PC-3 (cell line): Measurements from ENCODE around the gene C10orf62. TPM values are rescaled to one million over a fixed set of nuclear protein-coding genes. Genes with fewer than 3 reads are reported as not detected.

Source experiments
- ATAC-seq: fragments of 200-7000 bp; cut with Tn5 transposase; 2 replicates; pipeline ENCODE4 v1.9.1; 2020; ENCODE audit warnings: mild to moderate bottlenecking, moderate library complexity
- BruUV-seq: library from RNA; stranded (reverse); fragments of 400-500 nt; replicated peaks from 2 replicates; lab custom pipeline; 2021; lab: Mats Ljungman, UMichigan
- CTCF ChIA-PET: fragments of 300-600 bp; sonication (Branson Sonifier 250); formaldehyde crosslinking; loops from one replicate; lab custom pipeline; 2022; ENCODE audit warnings: antibody characterized with exemption; lab: Charles Lee
- POLR2A ChIA-PET: fragments of 300-600 bp; sonication (Branson Sonifier 250); formaldehyde crosslinking; loops from one replicate; lab custom pipeline; 2022; ENCODE audit warnings: antibody characterized with exemption; ENCODE audit not compliant: unreplicated experiment; lab: Charles Lee
- DNase-seq: peaks from one replicate; pipeline ENCODE4 v3.0.0-alpha.2; 2015
- H2AFZ ChIP-seq: fragments of 300-600 bp; sonication (generic); 2 replicates; pipeline ENCODE4 v1.6.0; 2016; ENCODE audit warnings: antibody characterized with exemption, low read length
- H3F3A ChIP-seq: fragments of 300-600 bp; sonication (generic); one replicate; pipeline ENCODE4 v1.6.0; 2017; ENCODE audit warnings: antibody characterized with exemption, low read length, control low read depth, mild to moderate bottlenecking; ENCODE audit not compliant: unreplicated experiment
- H3K27ac ChIP-seq: fragments of 300-600 bp; sonication (generic); 2 replicates; pipeline ENCODE4 v1.5.1; 2016; ENCODE audit warnings: mild to moderate bottlenecking, low read length
- H3K27me3 ChIP-seq: fragments of 300-600 bp; sonication (generic); 2 replicates; pipeline ENCODE4 v1.6.1; 2016; ENCODE audit warnings: low read length, mixed read lengths
- H3K36me3 ChIP-seq: fragments of 300-600 bp; sonication (generic); 2 replicates; pipeline ENCODE4 v1.6.1; 2016; ENCODE audit warnings: low read depth, mixed run types, low read length, mixed read lengths
- H3K4me1 ChIP-seq: fragments of 300-600 bp; sonication (generic); 2 replicates; pipeline ENCODE4 v1.5.1; 2016; ENCODE audit warnings: low read length; ENCODE audit not compliant: insufficient read depth
- H3K4me2 ChIP-seq: fragments of 300-600 bp; sonication (generic); 2 replicates; pipeline ENCODE4 v1.6.0; 2016; ENCODE audit warnings: low read length
- H3K4me3 ChIP-seq: fragments of 300-600 bp; sonication (generic); 2 replicates; pipeline ENCODE4 v1.5.1; 2016; ENCODE audit warnings: mild to moderate bottlenecking, low read length, mixed read lengths
- H3K79me2 ChIP-seq: fragments of 300-600 bp; sonication (generic); 2 replicates; pipeline ENCODE4 v1.6.1; 2017; ENCODE audit warnings: low read length, mixed read lengths
- H3K9ac ChIP-seq: fragments of 300-600 bp; sonication (generic); 2 replicates; pipeline ENCODE4 v1.6.0; 2016; ENCODE audit warnings: mild to moderate bottlenecking, low read length
- H3K9me2 ChIP-seq: fragments of 300-600 bp; sonication (generic); replicated peaks from 2 replicates; pipeline ENCODE4 v1.6.1; 2016; ENCODE audit warnings: mixed run types, low read length, mixed read lengths
- H3K9me3 ChIP-seq: fragments of 300-600 bp; sonication (generic); 2 replicates; pipeline ENCODE4 v1.6.1; 2016; ENCODE audit warnings: low read length, mixed read lengths
- H4K20me1 ChIP-seq: fragments of 300-600 bp; sonication (generic); 2 replicates; pipeline ENCODE4 v1.6.1; 2016; ENCODE audit warnings: low read length, mixed read lengths
- EZH2 ChIP-seq: fragments of 300-600 bp; sonication (generic); IDR thresholded peaks from one replicate; pipeline ENCODE4 v1.6.1; 2017; ENCODE audit warnings: antibody characterized with exemption, mild to moderate bottlenecking, low read length; ENCODE audit not compliant: unreplicated experiment
- EZH2phosphoT487 ChIP-seq: fragments of 300-600 bp; sonication (generic); IDR thresholded peaks from 2 replicates; pipeline ENCODE4 v1.6.1; 2018; ENCODE audit warnings: mild to moderate bottlenecking, antibody characterized with exemption, low read length, borderline replicate concordance
- intact Hi-C: fragments of 100-400 bp; cut with micrococcal nuclease; formaldehyde crosslinking; loops from 2 replicates; pipeline ENCODE4 v1.9.0; 2023
- total RNA-seq: library from RNA; depleted of rRNA; stranded (reverse); fragments of >200 nt; gene quantifications from 2 replicates; pipeline ENCODE4 v1.2.3, GENCODE V29; 2014
- TF ChIP-seq, protein P1 (sequence below): fragments of 300-600 bp; sonication (generic); conservative IDR thresholded peaks from 2 replicates; pipeline ENCODE4 v1.5.1; 2017; ENCODE audit warnings: antibody characterized with exemption, low read depth, mild to moderate bottlenecking, low read length

Gene C10orf62
- total RNA-seq, 1 experiment from 2014 or later: not detected

GRCh38 chr10:97546456-97547270 lies 42.9 kb upstream of the C10orf62 start:
- Histone ChIP-seq H3K9me3 (no peaks in the 10 kb centered on the region), H3K9me2 (no peaks in the 10 kb centered on the region), H3K4me3 (no peak overlapping the region), H3K9ac (no peak overlapping the region), H3K27me3 (no peaks in the 10 kb centered on the region), H4K20me1 (no peaks in the 10 kb centered on the region), H3K4me1 (peaks cover 22% of the 10 kb centered on the region), H2AFZ (no peak overlapping the region), H3K4me2 (no peak overlapping the region), H3K36me3 (no peaks in the 10 kb centered on the region), H3K27ac (no peak overlapping the region), H3F3A (no peaks in the 10 kb centered on the region), H3K79me2 (0 out of 2 replicates have a peak, but pooled peaks cover 3% of the 10 kb centered on the region)
- no TSS peak for BruUV-seq
- intact Hi-C loops: no loop called here
- DNase-seq (no peak), ATAC-seq (no peak)
- ChIA-PET CTCF (no interaction called here), POLR2A (no interaction called here)
- TF ChIP-seq EZH2 (no peak), EZH2phosphoT487 (no peak)

DNA sequence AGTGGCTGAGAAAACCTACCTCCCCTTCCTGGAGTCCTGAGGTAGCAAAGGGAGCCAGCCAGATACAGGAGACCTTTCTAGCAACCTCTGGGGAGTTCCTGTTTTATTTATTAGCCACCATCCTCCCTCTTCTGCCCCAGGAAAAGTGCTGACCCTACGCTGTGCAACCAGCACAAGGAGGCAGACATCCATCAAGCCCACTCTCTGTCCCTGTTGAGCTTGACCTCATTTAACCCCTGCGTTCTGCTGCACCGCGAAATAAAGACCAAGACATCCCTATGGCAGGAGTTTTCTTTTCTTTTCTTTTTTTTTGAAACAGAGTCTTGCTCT lies 42.3 kb upstream of the C10orf62 start:
- no peaks in the 10 kb centered on the region for H3K9me2 ChIP-seq
- H2AFZ ChIP-seq: no peak overlapping the region
- ChIA-PET CTCF (no interaction called here), POLR2A (no interaction called here)
- no peaks in the 10 kb centered on the region for H3K9me3 ChIP-seq
- no peaks in the 10 kb centered on the region for H3F3A ChIP-seq
- H3K79me2 ChIP-seq: 0 out of 2 replicates have a peak, but pooled peaks cover 3% of the 10 kb centered on the region
- ATAC-seq (no peak), DNase-seq (no peak)
- no peaks in the 10 kb centered on the region for H3K36me3 ChIP-seq
- TF ChIP-seq, protein P1, sequence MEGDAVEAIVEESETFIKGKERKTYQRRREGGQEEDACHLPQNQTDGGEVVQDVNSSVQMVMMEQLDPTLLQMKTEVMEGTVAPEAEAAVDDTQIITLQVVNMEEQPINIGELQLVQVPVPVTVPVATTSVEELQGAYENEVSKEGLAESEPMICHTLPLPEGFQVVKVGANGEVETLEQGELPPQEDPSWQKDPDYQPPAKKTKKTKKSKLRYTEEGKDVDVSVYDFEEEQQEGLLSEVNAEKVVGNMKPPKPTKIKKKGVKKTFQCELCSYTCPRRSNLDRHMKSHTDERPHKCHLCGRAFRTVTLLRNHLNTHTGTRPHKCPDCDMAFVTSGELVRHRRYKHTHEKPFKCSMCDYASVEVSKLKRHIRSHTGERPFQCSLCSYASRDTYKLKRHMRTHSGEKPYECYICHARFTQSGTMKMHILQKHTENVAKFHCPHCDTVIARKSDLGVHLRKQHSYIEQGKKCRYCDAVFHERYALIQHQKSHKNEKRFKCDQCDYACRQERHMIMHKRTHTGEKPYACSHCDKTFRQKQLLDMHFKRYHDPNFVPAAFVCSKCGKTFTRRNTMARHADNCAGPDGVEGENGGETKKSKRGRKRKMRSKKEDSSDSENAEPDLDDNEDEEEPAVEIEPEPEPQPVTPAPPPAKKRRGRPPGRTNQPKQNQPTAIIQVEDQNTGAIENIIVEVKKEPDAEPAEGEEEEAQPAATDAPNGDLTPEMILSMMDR: no peak
- TF ChIP-seq EZH2phosphoT487: no peak
- no peak for TF ChIP-seq EZH2
- intact Hi-C loops: no loop called here
- H3K9ac ChIP-seq: no peak overlapping the region
- no peak overlapping the region for H3K27ac ChIP-seq
- no peaks in the 10 kb centered on the region for H4K20me1 ChIP-seq
- no peak overlapping the region for H3K4me3 ChIP-seq
- H3K4me1 ChIP-seq: peaks cover 17% of the 10 kb centered on the region
- H3K4me2 ChIP-seq: no peak overlapping the region
- no peaks in the 10 kb centered on the region for H3K27me3 ChIP-seq
- BruUV-seq: no TSS peak

DNA sequence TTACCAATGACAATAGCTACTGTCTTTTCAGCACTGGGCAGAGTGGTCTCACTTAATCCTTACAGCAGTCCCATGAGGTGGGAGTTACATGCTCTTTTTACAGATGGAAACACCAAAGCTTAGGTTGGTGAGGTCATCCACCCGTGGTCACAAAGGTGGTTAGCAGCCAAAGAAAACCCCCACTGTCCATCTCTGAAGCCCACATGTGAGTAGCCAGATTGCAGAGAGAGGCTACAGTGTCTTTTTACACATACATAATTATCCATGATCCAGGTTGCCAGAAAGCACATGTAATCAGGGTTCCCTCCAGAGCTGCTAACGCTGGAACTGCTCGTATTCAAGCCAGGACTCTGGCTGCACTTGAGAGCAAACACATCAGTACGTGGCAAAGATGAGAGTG lies 41.6 kb upstream of the C10orf62 start:
- Histone ChIP-seq H3K36me3 (no peaks in the 10 kb centered on the region), H3K4me1 (peaks cover 10% of the 10 kb centered on the region), H3K4me3 (no peak overlapping the region), H4K20me1 (no peaks in the 10 kb centered on the region), H2AFZ (no peak overlapping the region), H3K9ac (no peak overlapping the region), H3K9me2 (no peaks in the 10 kb centered on the region), H3K27ac (no peak overlapping the region), H3K4me2 (no peak overlapping the region), H3K27me3 (no peaks in the 10 kb centered on the region), H3F3A (no peaks in the 10 kb centered on the region), H3K79me2 (0 out of 2 replicates have a peak, but pooled peaks cover 3% of the 10 kb centered on the region), H3K9me3 (no peaks in the 10 kb centered on the region)
- TF ChIP-seq EZH2phosphoT487: no peak
- TF ChIP-seq EZH2: no peak
- TF ChIP-seq, protein P1: no peak
- DNase-seq: no peak
- POLR2A ChIA-PET: no interaction called here
- CTCF ChIA-PET: no interaction called here
- intact Hi-C loops: no loop called here
- ATAC-seq: no peak
- BruUV-seq: no TSS peak
